ENCODE results near the gene SYNPO.

Gene SYNPO

DNA sequence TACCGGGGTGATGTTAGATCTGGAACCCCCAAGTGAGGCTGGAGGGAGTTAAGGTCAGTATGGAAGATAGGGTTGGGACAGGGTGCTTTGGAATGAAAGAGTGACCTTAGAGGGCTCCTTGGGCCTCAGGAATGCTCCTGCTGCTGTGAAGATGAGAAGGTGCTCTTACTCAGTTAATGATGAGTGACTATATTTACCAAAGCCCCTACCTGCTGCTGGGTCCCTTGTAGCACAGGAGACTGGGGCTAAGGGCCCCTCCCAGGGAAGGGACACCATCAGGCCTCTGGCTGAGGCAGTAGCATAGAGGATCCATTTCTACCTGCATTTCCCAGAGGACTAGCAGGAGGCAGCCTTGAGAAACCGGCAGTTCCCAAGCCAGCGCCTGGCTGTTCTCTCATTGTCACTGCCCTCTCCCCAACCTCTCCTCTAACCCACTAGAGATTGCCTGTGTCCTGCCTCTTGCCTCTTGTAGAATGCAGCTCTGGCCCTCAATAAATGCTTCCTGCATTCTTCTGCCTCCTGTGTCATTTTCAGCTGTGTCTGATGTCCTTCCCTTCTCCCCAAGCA lies 18.3 kb downstream of the SYNPO start:
- H3K27me3 ChIP-seq = peaks cover 19% of the 10 kb centered on the region

GRCh38 chr5:150659360-150660107 lies 19.1 kb downstream of the SYNPO start:
- H3K4me3 ChIP-seq (ENCODE audit: low read depth in 1 of 2, low read length in 1 of 2) = no peak overlapping the region
- TF ChIP-seq CTCF (IDR thresholded peaks at IDR 0.05) = no peak
- no peaks in the 10 kb centered on the region for H3K9me3 ChIP-seq
- no peak overlapping the region for H3K27ac ChIP-seq
- H3K36me3 ChIP-seq = no peaks in the 10 kb centered on the region
- peaks cover 6 to 10% of the 10 kb centered on the region in 2 experiments for H3K4me1 ChIP-seq (ENCODE audit: control insufficient read depth in 1 of 2, insufficient read depth in 1 of 2, low read depth in 1 of 2, low read length in 1 of 2)
- peaks cover 17% of the 10 kb centered on the region for H3K27me3 ChIP-seq

More for the DNA sequence above, 18.3 kb downstream of the SYNPO start:
- H3K9me3 ChIP-seq = no peaks in the 10 kb centered on the region
- H3K36me3 ChIP-seq = no peaks in the 10 kb centered on the region
- H3K27ac ChIP-seq = no peak overlapping the region
- no peak overlapping the region for H3K4me3 ChIP-seq (ENCODE audit: low read depth in 1 of 2, low read length in 1 of 2)
- no peak for TF ChIP-seq CTCF (IDR thresholded peaks at IDR 0.05)
- peaks cover 10 to 11% of the 10 kb centered on the region in 2 experiments for H3K4me1 ChIP-seq (ENCODE audit: control insufficient read depth in 1 of 2, insufficient read depth in 1 of 2, low read depth in 1 of 2, low read length in 1 of 2)

DNA sequence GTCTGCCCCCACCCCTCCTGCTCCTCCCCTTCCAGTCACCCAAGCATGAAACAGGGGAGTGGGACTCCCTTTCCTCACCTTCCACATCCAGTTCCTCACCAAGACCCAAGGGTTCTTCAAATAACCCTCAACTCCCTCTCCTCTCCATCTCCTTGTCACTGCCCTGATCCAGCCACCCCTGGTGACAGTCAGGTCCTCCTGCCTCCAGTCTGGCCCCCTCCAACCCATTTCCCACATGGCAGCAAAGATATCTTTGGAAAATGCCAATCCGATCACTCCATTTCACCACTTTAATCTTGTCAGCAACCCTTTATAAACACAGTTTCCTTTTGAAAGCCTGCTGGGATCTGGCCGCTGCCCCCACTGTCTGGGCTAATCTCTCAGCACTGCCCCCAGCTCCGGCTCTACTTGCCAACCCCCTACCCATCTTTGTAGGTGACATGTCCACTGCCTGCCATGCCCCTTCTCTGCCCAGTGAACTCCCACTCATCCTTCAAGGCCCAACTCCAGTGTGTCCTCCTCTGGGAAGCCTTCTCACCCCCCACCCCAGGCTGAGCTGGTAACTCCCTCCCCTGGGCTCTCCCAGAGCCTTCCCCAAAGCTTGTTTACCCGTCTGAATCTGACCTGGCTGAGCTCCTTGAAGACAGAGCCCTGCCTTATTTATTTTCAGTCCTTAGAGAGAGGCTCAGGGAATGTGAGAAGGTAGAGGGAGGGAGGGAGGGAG lies 19.8 kb downstream of the SYNPO start:
- peaks cover 6 to 10% of the 10 kb centered on the region in 2 experiments for H3K4me1 ChIP-seq (ENCODE audit: control insufficient read depth in 1 of 2, insufficient read depth in 1 of 2, low read depth in 1 of 2, low read length in 1 of 2)
- H3K36me3 ChIP-seq = no peaks in the 10 kb centered on the region
- no peaks in the 10 kb centered on the region for H3K9me3 ChIP-seq
- no peak for TF ChIP-seq CTCF (IDR thresholded peaks at IDR 0.05)
- H3K27me3 ChIP-seq = peaks cover 17% of the 10 kb centered on the region
- H3K4me3 ChIP-seq (ENCODE audit: low read depth in 1 of 2, low read length in 1 of 2) = no peak overlapping the region
- no peak overlapping the region for H3K27ac ChIP-seq

DNA sequence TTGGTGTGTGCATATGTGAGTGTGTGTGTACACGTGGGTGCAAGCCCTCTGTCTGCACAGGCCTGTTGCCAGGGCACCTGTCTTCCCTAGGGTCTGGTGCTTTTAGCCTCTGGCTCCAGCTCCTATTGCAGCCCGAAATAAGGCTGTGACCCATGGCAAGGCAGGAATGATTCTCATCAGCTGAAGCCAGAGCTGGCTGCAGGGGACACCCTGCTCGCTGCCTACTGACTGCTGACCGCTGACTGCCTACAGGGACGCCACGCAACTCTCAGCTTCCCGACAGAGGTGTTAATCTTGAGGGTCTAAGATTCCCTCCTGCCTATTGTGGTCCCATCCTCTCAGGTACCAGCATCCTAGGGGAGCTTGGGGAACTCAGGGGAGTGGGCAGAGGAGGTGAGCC lies 20.6 kb downstream of the SYNPO start, which contains the start of gene MYOZ3:
MYOZ3 (plus strand) TSS at position 166 of the 400 bp plus-strand sequence. CDS start 1,691 bp downstream, outside the sequence.
- peaks cover 12% of the 10 kb centered on the region for H3K27me3 ChIP-seq
- H3K4me3 ChIP-seq (ENCODE audit: low read depth in 1 of 2, low read length in 1 of 2) = no peak within 1 kb of the TSS
- TF ChIP-seq CTCF (IDR thresholded peaks at IDR 0.05) = no peak
- H3K27ac ChIP-seq = no peak within 1 kb of the TSS
- no peaks in the 10 kb centered on the region for H3K9me3 ChIP-seq
- H3K4me1 ChIP-seq (ENCODE audit: control insufficient read depth in 1 of 2, insufficient read depth in 1 of 2, low read depth in 1 of 2, low read length in 1 of 2) = peaks cover 3 to 7% of the 10 kb centered on the region in 2 experiments
- H3K36me3 ChIP-seq = no peaks in the 10 kb centered on the region

DNA sequence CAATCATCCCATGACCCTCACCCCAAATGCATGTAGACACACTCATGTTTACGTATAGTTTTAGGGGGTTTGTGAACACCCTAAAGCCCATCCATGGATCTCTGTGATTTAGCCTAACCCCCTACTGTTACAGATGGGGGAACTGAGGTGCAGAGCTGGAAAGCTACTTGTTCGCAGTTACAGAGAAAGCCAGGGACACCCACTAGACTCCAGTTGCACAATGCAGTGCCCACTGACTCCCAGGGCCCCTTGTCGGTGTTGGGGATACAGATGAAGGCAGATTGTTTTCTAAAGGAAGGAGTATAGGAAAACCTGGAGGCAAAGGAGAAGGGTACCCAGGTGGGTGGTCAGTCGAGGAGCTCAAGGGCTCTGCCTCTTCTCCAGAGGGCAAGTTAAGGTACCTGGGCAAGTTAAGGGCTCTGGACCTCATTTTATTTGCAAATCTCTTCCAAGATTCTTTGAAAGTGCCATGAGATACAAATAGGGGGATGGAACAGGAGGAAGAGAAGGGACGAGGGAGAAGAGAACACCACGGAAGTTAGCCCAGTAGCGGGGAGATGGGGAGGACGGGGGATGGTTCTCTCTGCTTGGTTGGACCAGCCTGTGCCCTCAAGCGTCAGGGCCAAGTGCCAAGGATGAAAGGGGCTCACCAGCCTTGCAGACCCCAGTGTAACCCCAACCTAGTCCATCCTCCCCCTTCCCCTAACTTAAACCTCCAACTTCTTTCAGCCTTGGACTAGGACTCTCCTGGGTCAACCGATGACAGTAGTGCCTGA lies 21.5 kb downstream of the SYNPO start:
- no peak for TF ChIP-seq CTCF (IDR thresholded peaks at IDR 0.05)
- Histone ChIP-seq H3K4me1 (ENCODE audit: control insufficient read depth in 1 of 2, insufficient read depth in 1 of 2, low read depth in 1 of 2, low read length in 1 of 2) (peaks cover 0 to under 1% of the 10 kb centered on the region in 2 experiments), H3K9me3 (no peaks in the 10 kb centered on the region), H3K27me3 (peaks cover 5% of the 10 kb centered on the region), H3K36me3 (no peaks in the 10 kb centered on the region), H3K4me3 (ENCODE audit: low read depth in 1 of 2, low read length in 1 of 2) (no peak overlapping the region), H3K27ac (no peak overlapping the region)

Measured in neutrophil (primary cell).